Right atrium auricular region (tissue), 2 donors: Measurements from ENCODE around the gene RTKN. TPM values are rescaled to one million over a fixed set of nuclear protein-coding genes. Genes with fewer than 3 reads are reported as not detected.

Experiments
- DNase-seq: peaks from one replicate; pipeline ENCODE4 v3.0.0-alpha.2; 2019; ENCODE audit warnings: low spot score
- H3K27ac ChIP-seq, 2 donors: fragments of 200-600 bp; sonication (generic); 1 replicate in 1 of 2; 2 replicates in 1 of 2; pipeline ENCODE4 v1.5.1; 2016 to 2019
- H3K27me3 ChIP-seq, 2 donors: fragments of 200-600 bp; sonication (generic); one replicate each; pipeline versions ENCODE4 v1.5.1 to v1.6.0; 2017 to 2019
- H3K36me3 ChIP-seq: fragments of 200-600 bp; sonication (generic); one replicate; pipeline ENCODE4 v1.5.1; 2016
- H3K4me1 ChIP-seq, 2 donors: fragments of 200-600 bp; sonication (generic); one replicate each; pipeline versions ENCODE4 v1.5.1 to v1.6.0; 2017 to 2019
- H3K4me3 ChIP-seq, 2 donors: fragments of 200-600 bp; sonication (generic); 1 replicate in 1 of 2; 2 replicates in 1 of 2; pipeline ENCODE4 v1.5.1; 2017 to 2019; ENCODE audit warnings: mild to moderate bottlenecking in 1 of 2, moderate library complexity in 1 of 2
- H3K9me3 ChIP-seq, 2 donors: fragments of 200-600 bp; sonication (generic); one replicate each; pipeline ENCODE4 v1.5.1; 2019
- CTCF ChIP-seq, 2 donors: fragments of 200-600 bp; sonication (generic); IDR thresholded peaks; one replicate each; pipeline ENCODE4 v1.5.1; 2019; ENCODE audit warnings: antibody characterized with exemption in 2 of 2
- total RNA-seq, 2 donors: library from RNA; depleted of rRNA; stranded (reverse); fragments of >200 nt; gene quantifications; one replicate each; pipeline ENCODE4 v1.1.0, GENCODE V29; 2016

Gene RTKN
- total RNA-seq, 2 donors from 2014 or later: 10.4 to 15.3 TPM

GRCh38 chr2:74420006-74420405, 21.7 kb downstream of the RTKN start:
- no peaks in the 10 kb centered on the region for H3K9me3 ChIP-seq
- no peaks in the 10 kb centered on the region for H3K27me3 ChIP-seq
- H3K4me1 ChIP-seq: peaks cover 0 to 33% of the 10 kb centered on the region in 2 donors
- no peak for DNase-seq
- H3K4me3 ChIP-seq: no peak overlapping the region
- TF ChIP-seq CTCF (IDR thresholded peaks at IDR 0.05): no peak
- no peak overlapping the region for H3K27ac ChIP-seq
- no peaks in the 10 kb centered on the region for H3K36me3 ChIP-seq

- Histone ChIP-seq H3K27ac (no peak overlapping the region), H3K4me1 (peaks cover 0 to 40% of the 10 kb centered on the region in 2 donors), H3K4me3 (no peak overlapping the region), H3K36me3 (no peaks in the 10 kb centered on the region), H3K9me3 (no peaks in the 10 kb centered on the region), H3K27me3 (no peaks in the 10 kb centered on the region)
- TF ChIP-seq CTCF (IDR thresholded peaks at IDR 0.05): no peak
- DNase-seq: no peak
These were observed 22.4 kb downstream of the RTKN start for GRCh38 chr2:74419345-74419744.

- no peak for TF ChIP-seq CTCF (IDR thresholded peaks at IDR 0.05)
- H3K4me1 ChIP-seq: peaks cover 0 to 44% of the 10 kb centered on the region in 2 donors
- no peaks in the 10 kb centered on the region for H3K27me3 ChIP-seq
- H3K4me3 ChIP-seq: no peak overlapping the region
- no peak overlapping the region for H3K27ac ChIP-seq
- no peak for DNase-seq
- H3K36me3 ChIP-seq: no peaks in the 10 kb centered on the region
- H3K9me3 ChIP-seq: no peaks in the 10 kb centered on the region
These were observed 23.4 kb downstream of the RTKN start for GRCh38 chr2:74418312-74418711.

- Histone ChIP-seq H3K27me3 (no peaks in the 10 kb centered on the region), H3K4me1 (peaks cover 0 to 44% of the 10 kb centered on the region in 2 donors), H3K9me3 (no peaks in the 10 kb centered on the region), H3K4me3 (no peak overlapping the region), H3K27ac (no peak overlapping the region), H3K36me3 (no peaks in the 10 kb centered on the region)
- DNase-seq: no peak
- no peak for TF ChIP-seq CTCF (IDR thresholded peaks at IDR 0.05)
These were observed 24.0 kb downstream of the RTKN start for GRCh38 chr2:74417763-74418162.

- H3K4me3 ChIP-seq: no peak overlapping the region
- H3K27ac ChIP-seq: no peak overlapping the region
- no peak for TF ChIP-seq CTCF (IDR thresholded peaks at IDR 0.05)
- no peaks in the 10 kb centered on the region for H3K36me3 ChIP-seq
- no peaks in the 10 kb centered on the region for H3K27me3 ChIP-seq
- H3K4me1 ChIP-seq: peaks cover 0 to 42% of the 10 kb centered on the region in 2 donors
- DNase-seq: no peak
- H3K9me3 ChIP-seq: no peaks in the 10 kb centered on the region
These were observed 24.5 kb downstream of the RTKN start for GRCh38 chr2:74417197-74417596.

- Histone ChIP-seq H3K9me3 (no peaks in the 10 kb centered on the region), H3K27me3 (no peaks in the 10 kb centered on the region), H3K4me1 (peaks cover 0 to 39% of the 10 kb centered on the region in 2 donors), H3K4me3 (no peak overlapping the region), H3K36me3 (no peaks in the 10 kb centered on the region), H3K27ac (no peak overlapping the region)
- TF ChIP-seq CTCF (IDR thresholded peaks at IDR 0.05): no peak
- no peak for DNase-seq
These were observed 25.0 kb downstream of the RTKN start for GRCh38 chr2:74416778-74417177.
